ENCODE measurements around the gene UBA3.

DNA sequence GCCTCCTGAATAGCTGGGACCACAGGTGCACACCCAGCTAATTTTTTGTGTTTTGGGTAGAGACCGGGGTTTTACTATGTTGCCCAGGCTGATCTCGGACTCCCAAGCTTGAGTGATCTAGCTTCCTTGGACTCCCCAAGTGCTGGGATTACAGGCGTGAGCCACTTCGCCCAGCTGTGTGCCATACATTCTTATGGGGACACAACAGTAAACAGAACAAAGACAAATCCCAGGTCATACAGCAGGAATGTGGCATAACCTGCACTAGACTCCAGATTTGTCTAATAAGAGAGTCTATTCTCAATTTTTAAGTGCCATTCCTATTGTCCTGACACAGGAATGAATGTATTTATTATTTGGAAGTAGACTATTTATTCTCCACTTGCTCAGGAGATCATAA is 22.2 kb upstream of the UBA3 start:
- TF ChIP-seq, protein P1, sequence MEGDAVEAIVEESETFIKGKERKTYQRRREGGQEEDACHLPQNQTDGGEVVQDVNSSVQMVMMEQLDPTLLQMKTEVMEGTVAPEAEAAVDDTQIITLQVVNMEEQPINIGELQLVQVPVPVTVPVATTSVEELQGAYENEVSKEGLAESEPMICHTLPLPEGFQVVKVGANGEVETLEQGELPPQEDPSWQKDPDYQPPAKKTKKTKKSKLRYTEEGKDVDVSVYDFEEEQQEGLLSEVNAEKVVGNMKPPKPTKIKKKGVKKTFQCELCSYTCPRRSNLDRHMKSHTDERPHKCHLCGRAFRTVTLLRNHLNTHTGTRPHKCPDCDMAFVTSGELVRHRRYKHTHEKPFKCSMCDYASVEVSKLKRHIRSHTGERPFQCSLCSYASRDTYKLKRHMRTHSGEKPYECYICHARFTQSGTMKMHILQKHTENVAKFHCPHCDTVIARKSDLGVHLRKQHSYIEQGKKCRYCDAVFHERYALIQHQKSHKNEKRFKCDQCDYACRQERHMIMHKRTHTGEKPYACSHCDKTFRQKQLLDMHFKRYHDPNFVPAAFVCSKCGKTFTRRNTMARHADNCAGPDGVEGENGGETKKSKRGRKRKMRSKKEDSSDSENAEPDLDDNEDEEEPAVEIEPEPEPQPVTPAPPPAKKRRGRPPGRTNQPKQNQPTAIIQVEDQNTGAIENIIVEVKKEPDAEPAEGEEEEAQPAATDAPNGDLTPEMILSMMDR (IDR thresholded peaks at IDR 0.05) = no peak
- no peak for TF ChIP-seq POLR2AphosphoS5 (IDR thresholded peaks at IDR 0.05)
